Measurements from ENCODE around the gene COL6A6.
"Not testable (repeated sequence)": the region's sequence is repeated elsewhere in the genome, so short reads cannot be mapped to it uniquely, and the experiment has no call there.

The COL6A6 gene

GRCh38 chr3:130529486-130530215 lies 12.7 kb downstream of the COL6A6 start:
- DNase-seq (ENCODE audit: low spot score): peak; percentile 24

GRCh38 chr3:130533247-130533646 lies 16.3 kb downstream of the COL6A6 start:
- no peak for DNase-seq (ENCODE audit: low spot score)

GRCh38 chr3:130537673-130538304 lies 20.8 kb downstream of the COL6A6 start:
- no peak for DNase-seq (ENCODE audit: low spot score)

- DNase-seq (ENCODE audit: low spot score): peak; percentile 24
These were observed 22.0 kb downstream of the COL6A6 start for GRCh38 chr3:130539005-130539404.

GRCh38 chr3:130543322-130543721 lies 26.3 kb downstream of the COL6A6 start:
- DNase-seq (ENCODE audit: low spot score): no peak

GRCh38 chr3:130546920-130547679 lies 30.1 kb downstream of the COL6A6 start:
- DNase-seq (ENCODE audit: low spot score): no peak

- DNase-seq (ENCODE audit: low spot score): not testable (repeated sequence)
These were observed 30.7 kb downstream of the COL6A6 start for GRCh38 chr3:130547680-130548065.

- DNase-seq (ENCODE audit: low spot score): no peak
These were observed 31.4 kb downstream of the COL6A6 start for GRCh38 chr3:130548356-130548755.

GRCh38 chr3:130557336-130558035 lies 40.5 kb downstream of the COL6A6 start:
- no peak for DNase-seq (ENCODE audit: low spot score)

- no peak for DNase-seq (ENCODE audit: low spot score)
These were observed 41.4 kb downstream of the COL6A6 start for GRCh38 chr3:130558366-130558765.

- no peak for DNase-seq (ENCODE audit: low spot score)
These were observed 48.2 kb downstream of the COL6A6 start for GRCh38 chr3:130565224-130565623.

Measured in LoVo (cell line).